Measurements from ENCODE around the gene CISD3. TPM values are rescaled to one million over a fixed set of nuclear protein-coding genes. Genes with fewer than 3 reads are reported as not detected.

Gene CISD3
- total and polyA plus RNA-seq, 10 of the 15 experiments (the other 5 are each of a cell fraction or from before 2014, with no cell fraction given): 2.6 to 38.1 (median 8.1) TPM

- TF ChIP-seq ZNF687 (IDR thresholded peaks at IDR 0.05) (peak; percentile 64; the same call in 1 of the 2 replicates), IKZF2 (IDR thresholded peaks at IDR 0.05) (peak in 1 of 2 experiments; percentile 60; a peak in 3 of 4 replicates), PAX8 (IDR thresholded peaks at IDR 0.05) (no peak), ZNF207 (IDR thresholded peaks at IDR 0.05; ENCODE audit: borderline replicate concordance) (0 out of 2 replicates have a peak, but pooled peaks have one; percentile 19), CBX5 (IDR thresholded peaks at IDR 0.05; ENCODE audit: low read depth) (0 out of 2 replicates have a peak, but pooled peaks have one; percentile 9), ZSCAN29 (IDR thresholded peaks at IDR 0.05) (peak; percentile 75; the same call in 1 of the 2 replicates), LARP7 (IDR thresholded peaks at IDR 0.05) (peak; percentile 68; the same call in 1 of the 2 replicates), SMAD5 (IDR thresholded peaks at IDR 0.05; ENCODE audit: low read depth) (no peak), SMAD1 (IDR thresholded peaks at IDR 0.05; ENCODE audit: low read depth, partially characterized antibody) (peak; percentile 67), TBL1XR1 (IDR thresholded peaks at IDR 0.05; ENCODE audit: low read depth, low read length) (peak; percentile 85; the same call in 1 of the 2 replicates), BCL11A (IDR thresholded peaks at IDR 0.05; ENCODE audit: low read depth, low read length) (0 out of 2 replicates have a peak, but pooled peaks have one; percentile 31), CEBPB (IDR thresholded peaks at IDR 0.05; ENCODE audit: borderline replicate concordance in 1 of 2, low read depth in 2 of 2, low read length in 2 of 2) (peak in 1 of 2 experiments; percentile 65; a peak in 1 of 4 replicates), NKRF (conservative IDR thresholded peaks at IDR 0.05) (peak; percentile 77; the same call in 1 of the 2 replicates), YY1 (IDR thresholded peaks at IDR 0.05; ENCODE audit: low read depth, low read length) (peak; percentile 82)
Observed at GRCh38 chr17:38751808-38752307, 21.7 kb downstream of the CISD3 start (continued).

Data from GM12878 (cell line).